Spinal cord (tissue), 10 donors: ENCODE data around the gene MRPL32. TPM values are rescaled to one million over a fixed set of nuclear protein-coding genes. Genes with fewer than 3 reads are reported as not detected.

Experiments
- DNase-seq, 6 donors: peaks; one replicate each; pipeline versions ENCODE4 v3.0.0 to v3.0.0-alpha.2; 2013 to 2015; ENCODE audit warnings: low spot score in 6 of 6, low read depth in 4 of 6
- H3K27ac ChIP-seq: one replicate; pipeline ENCODE4 v1.5.1; 2013; ENCODE audit warnings: low read depth, low read length, control low read depth
- H3K27me3 ChIP-seq: one replicate; pipeline ENCODE4 v1.6.1; 2013; ENCODE audit warnings: low read length; ENCODE audit not compliant: control insufficient read depth, insufficient read depth
- H3K36me3 ChIP-seq: one replicate; pipeline ENCODE4 v1.6.1; 2013; ENCODE audit warnings: low read length; ENCODE audit not compliant: control insufficient read depth, insufficient read depth
- H3K4me1 ChIP-seq: one replicate; pipeline ENCODE4 v1.6.1; 2013; ENCODE audit warnings: low read length; ENCODE audit not compliant: control insufficient read depth, insufficient read depth
- H3K4me3 ChIP-seq: one replicate; pipeline ENCODE4 v1.5.1; 2013; ENCODE audit warnings: low read depth, low read length, control low read depth
- H3K9me3 ChIP-seq: one replicate; pipeline ENCODE4 v1.6.1; 2013; ENCODE audit warnings: low read length; ENCODE audit not compliant: control insufficient read depth, insufficient read depth
- WGBS: methylation state at CpG from one replicate; pipeline ENCODE4 v1.1.5; 2013; ENCODE audit warnings: missing lambda C conversion rate; ENCODE audit not compliant: insufficient coverage; 5-methylcytosine and 5-hydroxymethylcytosine counted together
- polyA plus RNA-seq, 2 donors: library from polyadenylated mRNA; unstranded; fragments of 120-200 nt; gene quantifications; one replicate each; pipeline ENCODE4 v1.2.1, GENCODE V29; 2013; ENCODE audit not compliant: insufficient read length in 2 of 2
- total RNA-seq, 2 donors: library from RNA; depleted of rRNA in 1 of 2; stranded (reverse); fragments of 120-200 nt in 1 of 2; fragments of >200 nt in 1 of 2; gene quantifications; one replicate each; pipeline versions ENCODE4 v1.2.3 to v1.2.4, GENCODE V29; 2013 to 2014
- donor health status: healthy.

The MRPL32 gene
- total and polyA plus RNA-seq, 4 donors: 47.8 to 56.6 (median 54.7) TPM

DNA sequence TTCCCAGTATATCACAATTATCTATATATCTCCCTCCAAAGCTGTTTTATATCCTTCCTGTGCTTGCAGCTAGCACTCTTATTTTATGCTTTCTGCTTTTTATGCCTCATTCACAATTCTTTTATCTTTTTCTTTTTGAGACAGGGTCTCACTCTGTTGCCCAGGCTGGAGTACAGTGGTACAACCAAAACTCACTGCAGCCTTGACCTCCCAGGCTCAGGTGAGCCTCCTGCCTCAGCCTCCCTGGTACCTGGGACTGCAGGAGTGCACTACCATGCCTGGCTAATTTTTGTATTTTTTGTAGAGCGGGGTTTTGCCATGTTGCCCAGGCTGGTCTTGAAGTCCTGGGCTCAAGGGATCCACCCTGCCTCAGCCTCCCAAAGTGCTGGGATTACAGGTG lies 26.0 kb upstream of the MRPL32 start:
- H3K9me3 ChIP-seq: no peaks in the 10 kb centered on the region
- H3K4me1 ChIP-seq: peaks cover 3% of the 10 kb centered on the region
- no peak for DNase-seq
- H3K4me3 ChIP-seq: no peak overlapping the region
- H3K36me3 ChIP-seq: no peaks in the 10 kb centered on the region
- no peaks in the 10 kb centered on the region for H3K27me3 ChIP-seq
- no peak overlapping the region for H3K27ac ChIP-seq
- WGBS: 100% methylated on average over 1 of the region's 1 CpG

DNA sequence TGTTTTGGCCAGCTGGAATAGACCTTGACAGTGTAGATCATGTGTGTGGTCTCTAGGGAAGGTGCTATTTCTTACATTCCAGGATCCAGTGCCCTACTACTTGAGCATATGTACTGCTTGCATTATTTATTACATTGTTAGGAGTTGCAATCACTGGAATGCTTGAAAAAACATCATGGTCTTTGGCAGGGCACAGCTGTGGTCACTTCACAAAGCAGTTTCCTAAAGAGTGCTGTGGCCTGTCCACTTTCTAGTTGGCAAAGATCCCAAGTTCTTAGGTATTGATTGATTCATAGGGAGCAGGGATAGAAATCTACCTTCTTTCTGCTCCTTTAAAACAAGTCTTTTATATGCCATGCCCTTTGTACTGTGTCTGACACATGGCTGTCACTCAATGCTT lies 24.9 kb upstream of the MRPL32 start:
- Histone ChIP-seq H3K27ac (no peak overlapping the region), H3K4me3 (no peak overlapping the region), H3K36me3 (no peaks in the 10 kb centered on the region), H3K27me3 (no peaks in the 10 kb centered on the region), H3K4me1 (peaks cover 7% of the 10 kb centered on the region), H3K9me3 (no peaks in the 10 kb centered on the region)
- no peak for DNase-seq

DNA sequence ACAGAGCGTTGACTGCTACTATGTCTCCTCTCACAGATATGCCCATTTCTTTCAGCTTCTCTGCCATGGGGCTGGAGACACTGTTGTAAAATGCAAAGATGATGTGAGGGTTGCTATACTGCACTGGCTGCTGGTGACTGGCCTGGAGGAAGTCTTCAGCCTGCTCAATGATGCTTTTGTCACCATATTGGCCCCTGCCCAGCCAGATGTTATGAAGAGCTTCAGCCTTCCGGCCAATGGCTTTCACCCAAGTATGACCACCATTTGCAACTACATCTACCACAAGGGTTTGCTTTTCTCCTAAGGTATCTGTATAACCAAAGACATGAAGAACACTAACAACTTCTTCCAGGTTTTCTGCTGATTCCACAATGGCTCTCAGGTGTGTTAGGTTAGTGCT lies 21.9 kb upstream of the MRPL32 start:
- Histone ChIP-seq H3K36me3 (no peaks in the 10 kb centered on the region), H3K27me3 (no peaks in the 10 kb centered on the region), H3K4me3 (no peak overlapping the region), H3K27ac (no peak overlapping the region), H3K9me3 (no peaks in the 10 kb centered on the region), H3K4me1 (peaks cover 7% of the 10 kb centered on the region)
- 67% methylated on average over 2 of the region's 2 CpGs for whole genome bisulfite sequencing
- no peak for DNase-seq

DNA sequence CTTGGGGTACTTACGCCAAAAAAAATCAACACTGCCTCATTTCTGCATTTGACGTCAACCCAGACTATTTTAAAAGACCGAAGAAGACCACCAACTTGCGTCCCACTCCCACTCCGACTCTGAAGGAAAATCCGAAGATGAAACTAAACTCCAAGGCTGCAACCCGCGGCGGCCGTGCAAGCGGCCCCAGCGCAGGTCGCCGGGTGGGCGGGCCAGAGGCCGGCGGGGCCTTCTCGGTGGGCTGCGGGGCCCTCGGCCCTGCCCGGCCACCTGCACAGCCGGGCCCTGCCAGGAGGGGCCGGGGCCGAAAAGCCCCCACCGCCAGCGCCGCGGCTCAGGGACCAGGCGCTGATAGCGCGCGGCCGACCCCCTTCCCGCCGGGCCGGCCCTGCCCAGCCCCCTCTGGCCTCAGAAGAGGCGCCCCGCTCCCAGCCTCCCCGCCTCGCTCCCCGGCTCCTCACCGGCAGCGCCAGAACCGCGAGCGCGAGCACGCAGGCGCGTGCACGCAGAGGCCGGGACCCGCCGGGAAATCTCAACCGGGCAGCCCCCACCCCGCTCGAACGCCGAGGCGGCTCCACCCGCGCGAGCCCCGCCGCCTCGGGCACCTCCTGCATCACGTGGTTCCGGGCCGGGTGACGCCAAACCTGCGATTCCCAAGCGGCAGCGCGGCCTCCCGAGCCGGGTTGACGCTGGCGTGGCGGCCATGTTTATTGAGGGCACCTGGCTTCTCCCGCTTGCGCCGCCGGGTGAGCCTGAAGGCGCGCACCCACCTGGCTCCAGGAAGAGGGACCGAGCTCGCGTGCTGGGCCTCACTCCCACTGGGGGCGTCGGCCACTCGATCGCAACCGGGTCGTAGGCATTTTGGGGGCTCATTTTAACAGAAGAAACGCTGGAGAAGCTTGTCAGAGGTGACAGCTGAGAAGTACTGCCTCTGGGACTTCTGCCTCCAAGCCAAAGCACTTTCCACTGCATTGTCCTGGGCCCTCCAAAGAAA lies 20.4 kb upstream of the MRPL32 start, which contains the start of gene C7orf25:
Gene C7orf25 (minus strand): TSS at position 617 of the 994 bp plus-strand sequence. CDS start 1,170 bp downstream, outside the sequence.
- under 1% methylated on average over 95 of the region's 95 CpGs for WGBS
- Histone ChIP-seq H3K27ac (peak within 1 kb of the TSS; percentile 75), H3K36me3 (peaks cover 5% of the 10 kb centered on the region), H3K4me1 (peaks cover 7% of the 10 kb centered on the region), H3K27me3 (no peaks in the 10 kb centered on the region), H3K4me3 (peak within 1 kb of the TSS; percentile 68), H3K9me3 (no peaks in the 10 kb centered on the region)
- DNase-seq: peak; percentile 84 to 99 (median 91)

DNA sequence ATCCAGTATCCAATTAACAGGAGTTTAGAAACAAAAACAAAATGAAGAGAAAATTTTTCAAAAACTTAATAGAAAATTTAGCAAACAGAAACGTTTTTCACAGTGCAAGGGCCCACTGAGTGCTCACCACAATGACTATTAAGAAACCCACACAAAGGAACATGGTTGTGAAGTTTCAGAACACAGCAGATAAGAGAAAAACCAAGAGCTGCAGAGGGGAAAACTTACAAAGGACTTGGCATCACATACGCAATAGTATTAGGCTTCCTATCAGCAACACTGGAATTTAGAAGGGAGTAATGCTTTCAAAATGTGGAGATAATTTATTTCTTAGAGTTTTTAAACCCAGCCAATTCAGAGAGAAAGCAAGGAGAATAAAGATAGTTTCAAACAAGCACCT lies 18.6 kb upstream of the MRPL32 start:
- H3K4me3 ChIP-seq: no peak overlapping the region
- WGBS: no CpG with 5 or more reads among the region's 2 CpGs
- no peak overlapping the region for H3K27ac ChIP-seq
- peaks cover 7% of the 10 kb centered on the region for H3K4me1 ChIP-seq
- H3K36me3 ChIP-seq: peaks cover 12% of the 10 kb centered on the region
- DNase-seq: no peak
- H3K27me3 ChIP-seq: no peaks in the 10 kb centered on the region
- H3K9me3 ChIP-seq: no peaks in the 10 kb centered on the region

DNA sequence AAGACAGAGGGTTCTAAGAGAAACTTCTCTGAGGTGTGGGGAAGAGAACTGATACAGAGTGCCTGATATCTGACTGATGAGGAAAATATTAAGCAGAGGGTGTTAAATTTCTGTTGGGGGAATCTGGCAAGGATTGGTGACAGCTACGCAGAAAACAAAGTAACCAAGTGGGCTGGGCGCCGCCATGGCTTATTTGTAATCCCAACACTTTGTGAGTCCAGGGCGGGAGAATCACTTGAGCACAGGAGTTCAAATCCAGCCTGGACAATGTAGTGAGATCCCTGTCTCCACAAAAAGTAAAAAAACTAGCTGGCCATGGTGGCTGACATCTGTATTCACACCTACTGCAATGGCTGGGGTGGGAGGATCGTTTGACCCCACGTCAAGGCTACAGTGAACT lies 18.2 kb upstream of the MRPL32 start:
- DNase-seq: no peak
- Histone ChIP-seq H3K4me1 (peaks cover 7% of the 10 kb centered on the region), H3K27me3 (no peaks in the 10 kb centered on the region), H3K4me3 (no peak overlapping the region), H3K27ac (no peak overlapping the region), H3K36me3 (peaks cover 16% of the 10 kb centered on the region), H3K9me3 (no peaks in the 10 kb centered on the region)
- 67% methylated on average over 3 of the region's 6 CpGs for WGBS

DNA sequence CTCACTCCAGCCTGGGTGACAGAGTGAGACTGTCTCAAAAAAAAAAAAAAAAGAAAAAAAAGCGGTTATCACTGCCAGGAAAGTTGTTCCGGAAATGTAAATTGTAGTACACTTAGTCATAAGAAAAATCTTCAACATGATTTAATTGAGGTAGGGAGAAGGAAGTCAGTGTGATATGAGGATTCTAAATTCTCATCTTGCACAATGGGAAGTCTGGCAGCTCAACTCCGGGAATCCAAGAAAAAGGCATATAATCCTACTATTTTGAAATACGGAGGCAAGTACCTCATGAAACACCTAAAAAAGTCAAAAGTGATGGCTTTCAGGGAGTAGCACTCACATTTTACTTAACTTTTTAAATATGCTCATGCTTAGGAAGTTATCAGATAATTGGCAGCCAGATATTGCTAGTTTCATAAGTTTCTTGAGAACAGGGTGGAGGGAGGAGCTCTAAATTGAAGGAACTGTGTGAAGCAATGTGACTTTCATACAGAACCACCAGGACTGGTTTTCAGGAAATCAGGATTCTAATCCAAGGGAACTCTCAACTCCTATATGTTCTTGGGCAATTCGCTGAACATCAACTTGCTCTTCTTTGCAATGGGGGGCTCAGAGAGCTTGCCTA lies 17.6 kb upstream of the MRPL32 start:
- H3K4me1 ChIP-seq: peaks cover 7% of the 10 kb centered on the region
- no peak overlapping the region for H3K4me3 ChIP-seq
- H3K36me3 ChIP-seq: peaks cover 17% of the 10 kb centered on the region
- no CpG with 5 or more reads among the region's 5 CpGs for WGBS
- DNase-seq: no peak
- H3K27me3 ChIP-seq: no peaks in the 10 kb centered on the region
- no peaks in the 10 kb centered on the region for H3K9me3 ChIP-seq
- H3K27ac ChIP-seq: no peak overlapping the region

DNA sequence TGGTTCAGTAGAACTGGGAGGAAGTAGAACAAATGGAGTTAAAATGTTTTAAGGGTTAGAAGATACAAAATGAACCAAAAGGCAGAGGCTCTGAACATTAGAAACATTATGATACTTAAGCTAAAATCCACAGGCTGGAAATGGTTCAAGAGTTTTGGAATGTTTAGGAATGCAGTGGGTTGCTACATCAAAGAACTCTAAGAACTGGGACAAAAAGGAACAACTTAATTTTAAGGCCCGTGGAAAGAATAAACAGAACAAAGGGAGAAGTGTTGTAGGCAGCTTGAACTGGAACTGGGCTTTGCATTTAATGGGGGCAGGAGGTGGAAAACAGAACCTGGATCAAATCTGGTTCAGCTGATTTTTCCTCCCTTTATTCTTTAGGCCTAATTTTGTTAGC lies 16.8 kb upstream of the MRPL32 start:
- Histone ChIP-seq H3K27ac (no peak overlapping the region), H3K4me1 (peaks cover 5% of the 10 kb centered on the region), H3K4me3 (no peak overlapping the region), H3K36me3 (peaks cover 17% of the 10 kb centered on the region), H3K27me3 (no peaks in the 10 kb centered on the region), H3K9me3 (no peaks in the 10 kb centered on the region)
- 67% methylated on average over 1 of the region's 1 CpG for WGBS
- DNase-seq: no peak

DNA sequence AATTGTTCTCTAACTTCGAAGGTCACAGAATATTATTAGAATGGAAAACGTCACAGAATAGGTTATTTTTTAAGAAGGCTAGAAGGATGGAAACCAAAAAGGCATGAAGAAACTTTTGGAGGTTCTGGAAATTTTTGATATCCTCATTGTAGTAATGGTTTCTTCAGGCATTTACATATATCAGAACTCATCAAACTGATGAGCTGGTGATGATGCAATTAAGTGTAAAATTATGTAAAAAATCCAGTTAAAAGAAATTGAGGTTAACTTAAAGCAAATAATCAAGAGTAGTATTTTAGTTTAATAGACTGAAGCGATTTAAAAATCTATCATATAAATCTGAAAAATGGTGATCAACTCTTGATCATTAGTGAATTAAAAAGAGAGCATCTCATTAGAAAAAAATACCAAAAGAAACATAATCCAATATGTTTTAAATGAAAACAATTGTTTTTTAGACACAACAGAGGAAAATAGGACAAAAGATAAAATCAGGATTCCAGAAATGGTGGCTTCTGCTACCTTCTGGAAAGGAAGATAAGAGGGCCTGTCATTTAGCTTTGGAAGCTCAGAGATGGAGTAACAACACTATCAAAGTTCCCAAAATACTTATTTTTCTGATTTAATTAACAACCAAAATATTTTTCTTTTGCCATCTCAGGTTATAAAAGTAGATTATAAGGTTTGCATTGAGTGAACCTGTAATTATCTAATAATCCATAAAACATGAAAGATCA lies 10.0 kb upstream of the MRPL32 start:
- DNase-seq: no peak
- Histone ChIP-seq H3K27me3 (no peaks in the 10 kb centered on the region), H3K4me1 (no peaks in the 10 kb centered on the region), H3K9me3 (no peaks in the 10 kb centered on the region), H3K27ac (no peak overlapping the region), H3K36me3 (peaks cover 21% of the 10 kb centered on the region), H3K4me3 (no peak overlapping the region)
- no CpG with 5 or more reads among the region's 3 CpGs for WGBS
